ENCODE results near the gene ABCF3. TPM values are rescaled to one million over a fixed set of nuclear protein-coding genes. Genes with fewer than 3 reads are reported as not detected.
A peak's percentile ranks its signal among the peaks of the same experiment; 100 is the strongest.

ABCF3 gene
- total and polyA plus RNA-seq, 2 of the 13 experiments (the other 11 are each of a cell fraction or from before 2014, with no cell fraction given), result 38.8 to 46.5 TPM

DNA sequence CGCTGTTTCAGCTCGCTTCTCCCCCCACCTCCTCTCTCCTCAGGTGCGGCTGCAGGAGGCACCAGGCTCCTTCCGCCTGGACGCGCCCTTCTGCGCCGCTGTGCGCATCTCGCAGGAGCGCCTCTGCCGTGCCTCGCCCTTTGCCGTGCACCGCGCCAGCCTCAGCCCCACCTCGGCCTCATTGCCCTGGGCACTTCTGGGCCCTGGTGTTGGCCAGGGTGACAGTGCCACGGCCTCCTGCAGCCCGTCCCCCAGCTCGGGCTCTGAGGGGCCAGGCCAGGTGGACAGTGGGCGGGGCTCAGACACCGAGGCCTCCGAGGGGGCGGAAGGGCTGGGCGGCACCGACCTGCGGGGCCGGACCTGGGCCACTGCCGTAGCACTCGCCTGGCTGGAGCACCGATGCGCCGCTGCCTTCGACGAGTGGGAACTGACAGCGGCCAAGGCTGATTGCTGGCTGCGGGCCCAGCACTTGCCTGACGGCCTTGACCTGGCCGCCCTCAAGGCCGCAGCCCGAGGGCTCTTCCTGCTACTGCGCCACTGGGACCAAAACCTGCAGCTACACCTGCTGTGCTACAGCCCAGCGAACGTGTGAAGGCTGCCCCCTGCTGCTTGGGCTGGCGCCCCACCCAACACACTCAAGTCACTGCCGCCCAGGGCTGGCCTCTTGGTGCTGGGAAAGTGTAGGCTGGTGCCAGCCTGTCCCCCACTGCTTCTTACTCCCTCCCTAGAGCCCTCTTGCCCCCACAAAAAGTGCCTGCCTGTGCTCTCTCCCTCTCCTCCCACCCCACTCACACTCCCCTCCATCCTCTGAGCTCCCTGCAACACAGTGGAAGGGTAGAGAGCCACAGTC is 55.7 kb downstream of the ABCF3 start (continued):
- TF ChIP-seq ZNF337 (CRISPR knock-in tag; IDR thresholded peaks at IDR 0.05; ENCODE audit: borderline replicate concordance, low read depth), result no peak
- no peak for TF ChIP-seq TBP (CRISPR knock-in tag; IDR thresholded peaks at IDR 0.05)
- TF ChIP-seq, protein P1, sequence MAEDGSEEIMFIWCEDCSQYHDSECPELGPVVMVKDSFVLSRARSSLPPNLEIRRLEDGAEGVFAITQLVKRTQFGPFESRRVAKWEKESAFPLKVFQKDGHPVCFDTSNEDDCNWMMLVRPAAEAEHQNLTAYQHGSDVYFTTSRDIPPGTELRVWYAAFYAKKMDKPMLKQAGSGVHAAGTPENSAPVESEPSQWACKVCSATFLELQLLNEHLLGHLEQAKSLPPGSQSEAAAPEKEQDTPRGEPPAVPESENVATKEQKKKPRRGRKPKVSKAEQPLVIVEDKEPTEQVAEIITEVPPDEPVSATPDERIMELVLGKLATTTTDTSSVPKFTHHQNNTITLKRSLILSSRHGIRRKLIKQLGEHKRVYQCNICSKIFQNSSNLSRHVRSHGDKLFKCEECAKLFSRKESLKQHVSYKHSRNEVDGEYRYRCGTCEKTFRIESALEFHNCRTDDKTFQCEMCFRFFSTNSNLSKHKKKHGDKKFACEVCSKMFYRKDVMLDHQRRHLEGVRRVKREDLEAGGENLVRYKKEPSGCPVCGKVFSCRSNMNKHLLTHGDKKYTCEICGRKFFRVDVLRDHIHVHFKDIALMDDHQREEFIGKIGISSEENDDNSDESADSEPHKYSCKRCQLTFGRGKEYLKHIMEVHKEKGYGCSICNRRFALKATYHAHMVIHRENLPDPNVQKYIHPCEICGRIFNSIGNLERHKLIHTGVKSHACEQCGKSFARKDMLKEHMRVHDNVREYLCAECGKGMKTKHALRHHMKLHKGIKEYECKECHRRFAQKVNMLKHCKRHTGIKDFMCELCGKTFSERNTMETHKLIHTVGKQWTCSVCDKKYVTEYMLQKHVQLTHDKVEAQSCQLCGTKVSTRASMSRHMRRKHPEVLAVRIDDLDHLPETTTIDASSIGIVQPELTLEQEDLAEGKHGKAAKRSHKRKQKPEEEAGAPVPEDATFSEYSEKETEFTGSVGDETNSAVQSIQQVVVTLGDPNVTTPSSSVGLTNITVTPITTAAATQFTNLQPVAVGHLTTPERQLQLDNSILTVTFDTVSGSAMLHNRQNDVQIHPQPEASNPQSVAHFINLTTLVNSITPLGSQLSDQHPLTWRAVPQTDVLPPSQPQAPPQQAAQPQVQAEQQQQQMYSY (CRISPR knock-in tag; IDR thresholded peaks at IDR 0.05), result peak; percentile 38; the same call in 1 of the 2 replicates
- TF ChIP-seq SP140L (CRISPR knock-in tag; IDR thresholded peaks at IDR 0.05; ENCODE audit: borderline replicate concordance), result no peak
- TF ChIP-seq, protein P2, sequence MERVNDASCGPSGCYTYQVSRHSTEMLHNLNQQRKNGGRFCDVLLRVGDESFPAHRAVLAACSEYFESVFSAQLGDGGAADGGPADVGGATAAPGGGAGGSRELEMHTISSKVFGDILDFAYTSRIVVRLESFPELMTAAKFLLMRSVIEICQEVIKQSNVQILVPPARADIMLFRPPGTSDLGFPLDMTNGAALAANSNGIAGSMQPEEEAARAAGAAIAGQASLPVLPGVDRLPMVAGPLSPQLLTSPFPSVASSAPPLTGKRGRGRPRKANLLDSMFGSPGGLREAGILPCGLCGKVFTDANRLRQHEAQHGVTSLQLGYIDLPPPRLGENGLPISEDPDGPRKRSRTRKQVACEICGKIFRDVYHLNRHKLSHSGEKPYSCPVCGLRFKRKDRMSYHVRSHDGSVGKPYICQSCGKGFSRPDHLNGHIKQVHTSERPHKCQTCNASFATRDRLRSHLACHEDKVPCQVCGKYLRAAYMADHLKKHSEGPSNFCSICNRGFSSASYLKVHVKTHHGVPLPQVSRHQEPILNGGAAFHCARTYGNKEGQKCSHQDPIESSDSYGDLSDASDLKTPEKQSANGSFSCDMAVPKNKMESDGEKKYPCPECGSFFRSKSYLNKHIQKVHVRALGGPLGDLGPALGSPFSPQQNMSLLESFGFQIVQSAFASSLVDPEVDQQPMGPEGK (CRISPR knock-in tag; IDR thresholded peaks at IDR 0.05), result peak; percentile 77
- TF ChIP-seq, protein P3, sequence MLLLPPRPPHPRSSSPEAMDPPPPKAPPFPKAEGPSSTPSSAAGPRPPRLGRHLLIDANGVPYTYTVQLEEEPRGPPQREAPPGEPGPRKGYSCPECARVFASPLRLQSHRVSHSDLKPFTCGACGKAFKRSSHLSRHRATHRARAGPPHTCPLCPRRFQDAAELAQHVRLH (CRISPR knock-in tag; IDR thresholded peaks at IDR 0.05; ENCODE audit: borderline replicate concordance, low read depth), result peak; percentile 89; the same call in 1 of the 2 replicates
- no peak for TF ChIP-seq MBD4 (IDR thresholded peaks at IDR 0.05; ENCODE audit: borderline replicate concordance, low read length)
- no peak for TF ChIP-seq ZNF180 (CRISPR knock-in tag; IDR thresholded peaks at IDR 0.05; ENCODE audit: borderline replicate concordance, low read depth)
- peak; percentile 53; the same call in 1 of the 2 replicates for TF ChIP-seq EHMT2 (IDR thresholded peaks at IDR 0.05; ENCODE audit: borderline replicate concordance, low read depth, low read length)
- TF ChIP-seq, protein P4, sequence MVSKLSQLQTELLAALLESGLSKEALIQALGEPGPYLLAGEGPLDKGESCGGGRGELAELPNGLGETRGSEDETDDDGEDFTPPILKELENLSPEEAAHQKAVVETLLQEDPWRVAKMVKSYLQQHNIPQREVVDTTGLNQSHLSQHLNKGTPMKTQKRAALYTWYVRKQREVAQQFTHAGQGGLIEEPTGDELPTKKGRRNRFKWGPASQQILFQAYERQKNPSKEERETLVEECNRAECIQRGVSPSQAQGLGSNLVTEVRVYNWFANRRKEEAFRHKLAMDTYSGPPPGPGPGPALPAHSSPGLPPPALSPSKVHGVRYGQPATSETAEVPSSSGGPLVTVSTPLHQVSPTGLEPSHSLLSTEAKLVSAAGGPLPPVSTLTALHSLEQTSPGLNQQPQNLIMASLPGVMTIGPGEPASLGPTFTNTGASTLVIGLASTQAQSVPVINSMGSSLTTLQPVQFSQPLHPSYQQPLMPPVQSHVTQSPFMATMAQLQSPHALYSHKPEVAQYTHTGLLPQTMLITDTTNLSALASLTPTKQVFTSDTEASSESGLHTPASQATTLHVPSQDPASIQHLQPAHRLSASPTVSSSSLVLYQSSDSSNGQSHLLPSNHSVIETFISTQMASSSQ (IDR thresholded peaks at IDR 0.05; ENCODE audit: low read depth), result no peak
- TF ChIP-seq, protein P4 (CRISPR knock-in tag; IDR thresholded peaks at IDR 0.05; ENCODE audit: borderline replicate concordance), result peak; percentile 90
- peak; percentile 88 for TF ChIP-seq SKIL (CRISPR knock-in tag; IDR thresholded peaks at IDR 0.05; ENCODE audit: borderline replicate concordance)
- TF ChIP-seq ZSCAN30 (CRISPR knock-in tag; IDR thresholded peaks at IDR 0.05), result no peak

All from HepG2 (cell line).